NOMO-1 (cell line): ENCODE results near the gene HOXC9.

ENCODE experiments used
- DNase-seq, 2 experiments: peaks; one replicate each; lab custom pipeline; 2025; ENCODE audit not compliant: unreplicated experiment in 2 of 2; lab: John Stamatoyannopoulos, UW

The HOXC9 gene

DNA sequence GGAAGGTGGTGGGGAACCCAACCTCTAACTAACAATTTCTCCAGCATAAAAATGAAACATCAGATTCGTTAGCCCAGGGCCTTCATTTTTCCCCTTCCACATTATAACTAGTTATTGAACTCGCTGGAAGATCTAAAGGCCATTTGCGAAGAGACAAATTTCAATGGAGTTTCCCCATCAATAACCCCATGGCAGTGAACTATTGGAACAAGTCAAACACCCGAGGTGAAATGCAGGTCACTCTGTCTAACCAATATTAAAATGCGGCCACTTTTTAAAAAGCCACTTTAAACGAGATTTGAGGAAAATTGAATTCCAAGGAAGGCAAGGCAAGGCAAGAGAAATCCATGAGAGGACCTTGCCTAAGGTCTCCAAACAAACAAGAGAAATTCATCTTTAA lies 49.1 kb downstream of the HOXC9 start:
- DNase-seq: no peak

GRCh38 chr12:54050482-54050810 lies 50.5 kb downstream of the HOXC9 start:
- no peak for DNase-seq

- no peak for DNase-seq
These were observed 51.3 kb downstream of the HOXC9 start for GRCh38 chr12:54051026-54051842.

GRCh38 chr12:54051874-54052437 lies 52.0 kb downstream of the HOXC9 start:
- no peak for DNase-seq

- DNase-seq: no peak
These were observed 52.6 kb downstream of the HOXC9 start for GRCh38 chr12:54052438-54053002.
